Endothelial cell of umbilical vein (primary cell): ENCODE data around the gene RSL24D1. TPM values are rescaled to one million over a fixed set of nuclear protein-coding genes. Genes with fewer than 3 reads are reported as not detected.

ENCODE experiments used
- BruUV-seq: library from RNA; stranded (reverse); fragments of 400-500 nt; replicated peaks from 2 replicates; lab custom pipeline; 2021; lab: Mats Ljungman, UMichigan
- CTCF ChIA-PET: fragments of 300-600, 350-600 bp; sonication (Branson Sonifier 250); formaldehyde crosslinking; loops from one replicate; lab custom pipeline; 2021; ENCODE audit warnings: antibody characterized with exemption, inconsistent platforms; lab: Charles Lee
- POLR2A ChIA-PET: fragments of 300-600, 350-600 bp; sonication (Branson Sonifier 250); formaldehyde crosslinking; loops from one replicate; lab custom pipeline; 2021; ENCODE audit warnings: antibody characterized with exemption, inconsistent platforms; lab: Charles Lee
- DNase-seq: peaks from one replicate; pipeline ENCODE4 v3.0.0-alpha.2; 2011; ENCODE audit warnings: low read depth, low spot score
- FAIRE-seq: peaks from 2 replicates; lab custom pipeline; 2011; peaks lifted over from hg19 to GRCh38; lab: Jason Lieb, UNC
- H2AFZ ChIP-seq: 2 replicates; pipeline ENCODE4 v1.6.0; 2012; ENCODE audit warnings: low read depth, low read length, control low read depth, inconsistent platforms
- H3K27ac ChIP-seq: 2 replicates; pipeline ENCODE4 v1.5.1; 2011; ENCODE audit warnings: low read depth, mild to moderate bottlenecking, control low read depth, low read length, moderate library complexity; ENCODE audit not compliant: insufficient read depth
- H3K27me3 ChIP-seq, 2 experiments: 2 replicates each; pipeline versions ENCODE4 v1.6.0 to v1.6.1; 2011; ENCODE audit warnings: low read length in 2 of 2, mixed read lengths in 1 of 2; ENCODE audit not compliant: control insufficient read depth in 2 of 2, insufficient read depth in 2 of 2
- H3K36me3 ChIP-seq, 2 experiments: 2 replicates in 1 of 2; 3 replicates in 1 of 2; pipeline ENCODE4 v1.5.1; 2011; ENCODE audit warnings: low read length in 2 of 2, mild to moderate bottlenecking in 1 of 2, moderate library complexity in 1 of 2; ENCODE audit not compliant: control insufficient read depth in 2 of 2, insufficient read depth in 2 of 2; ENCODE audit errors: extremely low read depth in 1 of 2
- H3K4me1 ChIP-seq: 3 replicates; pipeline ENCODE4 v1.5.1; 2011; ENCODE audit warnings: mild to moderate bottlenecking, low read length; ENCODE audit not compliant: control insufficient read depth, insufficient read depth; ENCODE audit errors: extremely low read depth
- H3K4me2 ChIP-seq: 2 replicates; pipeline ENCODE4 v1.6.1; 2011; ENCODE audit warnings: low read length, control low read depth, mixed read lengths; ENCODE audit not compliant: insufficient read depth
- H3K4me3 ChIP-seq, 3 experiments: fragments of 200-600 bp in 1 of 3; sonication (generic), shearing (Covaris generic) in 1 of 3; replicated peaks in 1 of 3; 2 replicates each; pipeline ENCODE4 v1.5.1; 2011 to 2016; ENCODE audit warnings: control low read depth in 3 of 3, low read length in 3 of 3, mild to moderate bottlenecking in 2 of 3, inconsistent platforms in 1 of 3, low read depth in 1 of 3, moderate library complexity in 1 of 3; ENCODE audit not compliant: insufficient read depth in 1 of 3
- H3K79me2 ChIP-seq: 2 replicates; pipeline ENCODE4 v1.6.0; 2012; ENCODE audit warnings: low read length, inconsistent platforms; ENCODE audit not compliant: control insufficient read depth, insufficient read depth
- H3K9ac ChIP-seq: replicated peaks from 2 replicates; pipeline ENCODE3; 2011; ENCODE audit warnings: low read length, control low read depth; ENCODE audit not compliant: insufficient read depth; ENCODE audit errors: extremely low read depth
- H3K9me1 ChIP-seq: replicated peaks from 3 replicates; pipeline ENCODE4 v1.6.0; 2011; ENCODE audit warnings: mild to moderate bottlenecking, low read length; ENCODE audit not compliant: control insufficient read depth, insufficient read depth; ENCODE audit errors: extremely low read depth
- H3K9me3 ChIP-seq: replicated peaks from 2 replicates; pipeline ENCODE4 v1.5.1; 2012; ENCODE audit warnings: low read length, inconsistent platforms; ENCODE audit not compliant: control insufficient read depth, insufficient read depth
- H4K20me1 ChIP-seq: replicated peaks from 2 replicates; pipeline ENCODE3; 2011; ENCODE audit warnings: mild to moderate bottlenecking, low read length; ENCODE audit not compliant: control insufficient read depth, insufficient read depth; ENCODE audit errors: extremely low read depth
- CTCF ChIP-seq, 2 donors: IDR thresholded peaks; 1 replicate in 1 of 2; 2 replicates in 1 of 2; pipeline ENCODE4 v1.5.1; 2011; ENCODE audit warnings: low read length in 2 of 2, mild to moderate bottlenecking in 2 of 2, moderate library complexity in 2 of 2, control low read depth in 1 of 2, inconsistent platforms in 1 of 2, low read depth in 1 of 2; ENCODE audit not compliant: insufficient read depth in 1 of 2; ENCODE audit errors: extremely low read depth in 1 of 2
- EZH2 ChIP-seq: IDR thresholded peaks from 2 replicates; pipeline ENCODE4 v1.6.1; 2012; ENCODE audit warnings: borderline replicate concordance, low read depth, mild to moderate bottlenecking, moderate library complexity, low read length, inconsistent platforms; ENCODE audit not compliant: severe bottlenecking
- FOS ChIP-seq: IDR thresholded peaks from 2 replicates; pipeline ENCODE4 v1.6.1; 2011; ENCODE audit warnings: mild to moderate bottlenecking, low read length, moderate library complexity, borderline replicate concordance; ENCODE audit not compliant: insufficient read depth
- GATA2 ChIP-seq: IDR thresholded peaks from 2 replicates; pipeline ENCODE4 v1.7.0; 2011; ENCODE audit warnings: low read depth, mild to moderate bottlenecking, moderate library complexity, mixed read lengths, low read length; ENCODE audit not compliant: insufficient read length, insufficient read depth
- JUN ChIP-seq: IDR thresholded peaks from 2 replicates; pipeline ENCODE4 v1.6.1; 2011; ENCODE audit warnings: borderline replicate concordance, low read depth; ENCODE audit not compliant: insufficient read length, insufficient read depth
- MAX ChIP-seq: IDR thresholded peaks from 2 replicates; pipeline ENCODE4 v1.6.1; 2011; ENCODE audit not compliant: insufficient read depth, insufficient read length
- MYC ChIP-seq: IDR thresholded peaks from one replicate; pipeline ENCODE4 v1.6.1; 2011; ENCODE audit warnings: mild to moderate bottlenecking, low read depth, low read length
- POLR2A ChIP-seq: IDR thresholded peaks from 2 replicates; pipeline ENCODE4 v1.6.1; 2012; ENCODE audit warnings: low read depth, mild to moderate bottlenecking, control low read depth, low read length
- POLR2AphosphoS5 ChIP-seq: IDR thresholded peaks from 2 replicates; pipeline ENCODE4 v1.6.1; 2012; ENCODE audit warnings: low read depth, mild to moderate bottlenecking, control low read depth, low read length, moderate library complexity; ENCODE audit not compliant: insufficient read depth
- dilution Hi-C: fragments of 300-500 bp; cut with MboI; formaldehyde crosslinking; loops from one replicate; pipeline ENCODE4 v1.15.0; 2019; ENCODE audit warnings: low sequenced_read_pairs; ENCODE audit not compliant: extremely low pct_ligation_motif_present
- intact Hi-C: fragments of 100-400 bp; cut with micrococcal nuclease; formaldehyde crosslinking; loops from one replicate; pipeline ENCODE4 v1.10.0; 2022
- polyA plus RNA-seq, 4 experiments: library from polyadenylated mRNA; depleted of rRNA in 3 of 4; stranded (reverse) in 3 of 4; unstranded in 1 of 4; fragments of >200 nt; gene quantifications; 2 replicates each; pipeline versions ENCODE4 v1.2.1 to v1.2.3, GENCODE V29; 2011 to 2012; ENCODE audit warnings: missing spikeins in 1 of 4
- total RNA-seq: library from RNA; stranded (reverse); gene quantifications from 2 replicates; pipeline ENCODE4 v1.2.3, GENCODE V29; 2021

The RSL24D1 gene
- total and polyA plus RNA-seq, 2 donors (not counting 3 experiments of a cell fraction or from before 2014, with no cell fraction given): 18.4 to 60.0 TPM

GRCh38 chr15:55221090-55222011 is 24.6 kb upstream of the RSL24D1 start:
- H3K27me3 ChIP-seq: no peaks in the 10 kb centered on the region
- intact Hi-C loops: no loop called here
- BruUV-seq: no TSS peak
- H3K9ac ChIP-seq: no peak overlapping the region
- FAIRE-seq (no peak), DNase-seq (peak; percentile 21)
- TF ChIP-seq JUN: peak; percentile 15
- TF ChIP-seq GATA2: no peak
- no peaks in the 10 kb centered on the region for H3K36me3 ChIP-seq
- no peak overlapping the region for H2AFZ ChIP-seq
- H3K79me2 ChIP-seq: no peaks in the 10 kb centered on the region
- peak overlapping the region; percentile 12 for H3K27ac ChIP-seq
- no peak overlapping the region for H3K4me2 ChIP-seq
- CTCF ChIA-PET: interaction anchor here (0.6 to 1.7 kb wide), 2 partner anchors 70 to 218 kb away, joined by 3 to 6 read pairs; no protein-coding TSS in a partner anchor
- no peaks in the 10 kb centered on the region for H3K9me3 ChIP-seq
- H4K20me1 ChIP-seq: no peaks in the 10 kb centered on the region
- POLR2A ChIA-PET: no interaction called here
- no peaks in the 10 kb centered on the region for H3K9me1 ChIP-seq
- H3K4me1 ChIP-seq: peaks cover 5% of the 10 kb centered on the region
- dilution Hi-C loops: no loop called here
- H3K4me3 ChIP-seq: no peak overlapping the region

GRCh38 chr15:55220606-55221005 is 23.9 kb upstream of the RSL24D1 start:
- no peaks in the 10 kb centered on the region for H3K36me3 ChIP-seq
- no TSS peak for BruUV-seq
- H4K20me1 ChIP-seq: no peaks in the 10 kb centered on the region
- POLR2A ChIA-PET: no interaction called here
- dilution Hi-C loops: no loop called here
- no peak for TF ChIP-seq EZH2
- TF ChIP-seq POLR2AphosphoS5: no peak
- no peak for TF ChIP-seq MAX
- TF ChIP-seq FOS: no peak
- TF ChIP-seq MYC: no peak
- TF ChIP-seq GATA2: no peak
- no peak for TF ChIP-seq POLR2A
- no peak for TF ChIP-seq JUN
- TF ChIP-seq CTCF (IDR thresholded peaks at IDR 0.05; ENCODE audit: extremely low read depth in 1 of 2, insufficient read depth in 1 of 2, low read depth in 1 of 2, low read length in 2 of 2): no peak
- H2AFZ ChIP-seq: no peak overlapping the region
- H3K9me3 ChIP-seq: no peaks in the 10 kb centered on the region
- no peak overlapping the region for H3K4me3 ChIP-seq
- H3K9me1 ChIP-seq: no peaks in the 10 kb centered on the region
- no peaks in the 10 kb centered on the region for H3K79me2 ChIP-seq
- H3K4me1 ChIP-seq: peaks cover 5% of the 10 kb centered on the region
- FAIRE-seq: no peak
- CTCF ChIA-PET: interaction anchor here (1.7 kb wide), 1 partner anchor 219 kb away, joined by 6 read pairs; no protein-coding TSS in a partner anchor
- no peak overlapping the region for H3K9ac ChIP-seq
- no peak overlapping the region for H3K27ac ChIP-seq
- no peaks in the 10 kb centered on the region for H3K27me3 ChIP-seq
- no peak overlapping the region for H3K4me2 ChIP-seq
- intact Hi-C loops: no loop called here
- no peak for DNase-seq
